ENCODE measurements around the gene AKT2.

Gene AKT2

DNA sequence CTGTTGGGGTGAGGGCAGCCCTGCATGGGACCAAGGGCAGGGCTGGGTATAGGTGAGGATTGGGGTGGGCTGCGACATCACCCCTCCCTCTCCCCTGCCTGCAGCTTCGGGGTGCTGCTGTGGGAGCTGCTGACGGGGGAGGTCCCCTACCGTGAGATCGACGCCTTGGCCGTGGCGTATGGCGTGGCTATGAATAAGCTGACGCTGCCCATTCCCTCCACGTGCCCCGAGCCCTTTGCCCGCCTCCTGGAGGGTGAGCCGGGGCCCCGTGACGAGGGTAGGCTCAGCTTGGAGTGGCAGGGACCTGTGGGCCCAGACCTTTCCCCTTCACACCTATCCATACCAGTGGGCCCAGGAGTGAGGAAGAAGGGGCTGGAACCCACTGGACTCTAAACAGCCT lies 80.8 kb downstream of the AKT2 start:
- TF ChIP-seq TEAD4 (IDR thresholded peaks at IDR 0.05) (no peak), EP300 (IDR thresholded peaks at IDR 0.05; ENCODE audit: borderline replicate concordance) (no peak)

DNA sequence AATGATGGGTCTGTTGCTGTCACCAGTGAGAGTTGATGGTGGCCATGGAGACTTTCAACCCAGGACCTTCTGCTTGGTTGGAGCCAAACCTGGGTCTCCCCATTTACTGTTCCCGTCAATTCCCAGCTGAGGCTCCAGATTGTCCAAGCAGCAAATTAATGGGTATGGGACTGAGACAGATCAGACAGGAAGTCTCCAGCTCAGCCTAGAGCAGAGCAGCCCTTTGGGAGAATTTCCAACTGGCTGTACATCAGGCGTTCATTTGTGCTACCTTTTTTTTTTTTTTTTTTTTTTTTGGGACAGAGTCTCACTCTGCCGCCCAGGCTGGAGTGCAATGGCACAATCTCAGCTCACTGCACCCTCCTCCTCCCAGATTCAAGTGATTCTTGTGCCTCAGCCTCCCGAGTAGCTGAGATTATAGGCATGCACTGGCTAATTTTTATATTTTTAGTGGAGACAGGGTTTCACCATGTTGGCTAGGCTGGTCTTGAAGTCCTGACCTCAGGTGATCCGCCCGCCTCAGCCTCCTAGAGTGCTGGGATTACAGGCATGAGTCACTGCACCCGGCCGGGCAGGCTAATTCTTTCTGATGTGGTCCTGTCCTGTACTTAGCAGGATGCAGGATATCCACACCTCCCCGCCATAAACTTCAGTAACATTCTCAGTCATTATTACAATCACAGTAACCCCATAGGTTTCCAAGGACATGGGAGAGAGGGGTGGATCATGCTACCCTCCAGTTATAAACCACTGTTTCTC lies 84.6 kb downstream of the AKT2 start:
- TF ChIP-seq EGR1 (IDR thresholded peaks at IDR 0.05) (no peak), NFIC (IDR thresholded peaks at IDR 0.05) (no peak)
- TF ChIP-seq, protein P1, sequence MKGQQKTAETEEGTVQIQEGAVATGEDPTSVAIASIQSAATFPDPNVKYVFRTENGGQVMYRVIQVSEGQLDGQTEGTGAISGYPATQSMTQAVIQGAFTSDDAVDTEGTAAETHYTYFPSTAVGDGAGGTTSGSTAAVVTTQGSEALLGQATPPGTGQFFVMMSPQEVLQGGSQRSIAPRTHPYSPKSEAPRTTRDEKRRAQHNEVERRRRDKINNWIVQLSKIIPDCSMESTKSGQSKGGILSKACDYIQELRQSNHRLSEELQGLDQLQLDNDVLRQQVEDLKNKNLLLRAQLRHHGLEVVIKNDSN (IDR thresholded peaks at IDR 0.05): no peak

DNA sequence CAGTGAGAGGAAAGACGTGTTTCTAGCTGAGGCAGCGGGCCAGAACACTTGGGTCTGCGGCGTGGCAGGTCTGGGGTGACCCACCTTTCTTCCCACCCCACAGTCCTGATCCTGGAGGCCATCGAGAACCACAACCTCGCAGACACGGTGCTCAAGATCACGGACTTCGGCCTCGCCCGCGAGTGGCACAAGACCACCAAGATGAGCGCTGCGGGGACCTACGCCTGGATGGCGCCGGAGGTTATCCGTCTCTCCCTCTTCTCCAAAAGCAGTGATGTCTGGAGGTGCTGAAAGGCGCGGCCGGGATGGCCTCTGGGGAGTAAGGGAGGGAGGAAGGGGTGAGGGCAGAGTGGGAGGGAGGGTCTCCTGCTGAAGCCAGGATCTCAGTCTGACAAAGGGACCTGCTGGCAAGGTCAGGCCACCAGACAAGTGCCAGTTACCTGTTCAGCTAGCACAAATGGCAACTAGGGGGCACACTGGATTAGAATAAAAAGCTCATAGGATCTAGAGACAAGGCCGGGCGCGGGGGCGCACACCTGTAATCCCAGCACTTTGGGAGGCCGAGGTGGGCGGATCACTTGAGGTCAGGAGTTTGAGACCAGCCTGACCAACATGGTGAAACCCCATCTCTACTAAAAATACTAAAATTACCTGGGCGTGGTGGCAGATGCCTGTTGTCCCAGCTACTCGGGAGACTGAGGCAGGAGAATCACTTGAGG lies 86.7 kb downstream of the AKT2 start:
- TF ChIP-seq EP300 (IDR thresholded peaks at IDR 0.05; ENCODE audit: borderline replicate concordance) (no peak), CEBPB (IDR thresholded peaks at IDR 0.05) (no peak), TCF12 (IDR thresholded peaks at IDR 0.05; ENCODE audit: low read depth) (no peak), TAF1 (IDR thresholded peaks at IDR 0.05; ENCODE audit: low read depth) (no peak), TEAD4 (IDR thresholded peaks at IDR 0.05) (no peak), FOXM1 (IDR thresholded peaks at IDR 0.05; ENCODE audit: borderline replicate concordance, low read depth) (no peak), RAD21 (IDR thresholded peaks at IDR 0.05; ENCODE audit: low read depth) (no peak), CREB1 (IDR thresholded peaks at IDR 0.05; ENCODE audit: low read depth) (no peak)
- TF ChIP-seq, protein P1 (IDR thresholded peaks at IDR 0.05): no peak
- TF ChIP-seq, protein P2, sequence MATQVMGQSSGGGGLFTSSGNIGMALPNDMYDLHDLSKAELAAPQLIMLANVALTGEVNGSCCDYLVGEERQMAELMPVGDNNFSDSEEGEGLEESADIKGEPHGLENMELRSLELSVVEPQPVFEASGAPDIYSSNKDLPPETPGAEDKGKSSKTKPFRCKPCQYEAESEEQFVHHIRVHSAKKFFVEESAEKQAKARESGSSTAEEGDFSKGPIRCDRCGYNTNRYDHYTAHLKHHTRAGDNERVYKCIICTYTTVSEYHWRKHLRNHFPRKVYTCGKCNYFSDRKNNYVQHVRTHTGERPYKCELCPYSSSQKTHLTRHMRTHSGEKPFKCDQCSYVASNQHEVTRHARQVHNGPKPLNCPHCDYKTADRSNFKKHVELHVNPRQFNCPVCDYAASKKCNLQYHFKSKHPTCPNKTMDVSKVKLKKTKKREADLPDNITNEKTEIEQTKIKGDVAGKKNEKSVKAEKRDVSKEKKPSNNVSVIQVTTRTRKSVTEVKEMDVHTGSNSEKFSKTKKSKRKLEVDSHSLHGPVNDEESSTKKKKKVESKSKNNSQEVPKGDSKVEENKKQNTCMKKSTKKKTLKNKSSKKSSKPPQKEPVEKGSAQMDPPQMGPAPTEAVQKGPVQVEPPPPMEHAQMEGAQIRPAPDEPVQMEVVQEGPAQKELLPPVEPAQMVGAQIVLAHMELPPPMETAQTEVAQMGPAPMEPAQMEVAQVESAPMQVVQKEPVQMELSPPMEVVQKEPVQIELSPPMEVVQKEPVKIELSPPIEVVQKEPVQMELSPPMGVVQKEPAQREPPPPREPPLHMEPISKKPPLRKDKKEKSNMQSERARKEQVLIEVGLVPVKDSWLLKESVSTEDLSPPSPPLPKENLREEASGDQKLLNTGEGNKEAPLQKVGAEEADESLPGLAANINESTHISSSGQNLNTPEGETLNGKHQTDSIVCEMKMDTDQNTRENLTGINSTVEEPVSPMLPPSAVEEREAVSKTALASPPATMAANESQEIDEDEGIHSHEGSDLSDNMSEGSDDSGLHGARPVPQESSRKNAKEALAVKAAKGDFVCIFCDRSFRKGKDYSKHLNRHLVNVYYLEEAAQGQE (IDR thresholded peaks at IDR 0.05; ENCODE audit: low read depth): no peak
- TF ChIP-seq, protein P3, sequence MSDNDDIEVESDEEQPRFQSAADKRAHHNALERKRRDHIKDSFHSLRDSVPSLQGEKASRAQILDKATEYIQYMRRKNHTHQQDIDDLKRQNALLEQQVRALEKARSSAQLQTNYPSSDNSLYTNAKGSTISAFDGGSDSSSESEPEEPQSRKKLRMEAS (IDR thresholded peaks at IDR 0.05): no peak

DNA sequence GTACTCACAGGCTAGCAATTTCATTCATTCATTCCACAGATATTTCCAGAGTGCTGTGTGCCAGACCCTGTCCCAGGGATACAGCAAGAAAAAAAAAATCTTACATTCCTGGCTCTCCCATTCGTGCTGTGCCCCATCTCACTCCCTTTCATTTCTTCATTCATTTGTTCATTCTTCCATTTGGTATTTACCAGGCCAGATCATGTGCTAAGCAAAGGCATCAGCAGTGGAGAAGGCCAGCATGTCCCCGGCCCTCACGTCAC lies 91.6 kb downstream of the AKT2 start:
- TF ChIP-seq TAF1 (IDR thresholded peaks at IDR 0.05; ENCODE audit: low read depth) (no peak), NFIC (IDR thresholded peaks at IDR 0.05) (no peak), TEAD4 (IDR thresholded peaks at IDR 0.05) (no peak), CREB1 (IDR thresholded peaks at IDR 0.05; ENCODE audit: low read depth) (no peak), CEBPB (IDR thresholded peaks at IDR 0.05) (no peak), EP300 (IDR thresholded peaks at IDR 0.05; ENCODE audit: borderline replicate concordance) (no peak), EGR1 (IDR thresholded peaks at IDR 0.05) (no peak), RAD21 (IDR thresholded peaks at IDR 0.05; ENCODE audit: low read depth) (no peak), YY1 (IDR thresholded peaks at IDR 0.05; ENCODE audit: low read depth) (no peak)
- TF ChIP-seq, protein P1 (IDR thresholded peaks at IDR 0.05): no peak

DNA sequence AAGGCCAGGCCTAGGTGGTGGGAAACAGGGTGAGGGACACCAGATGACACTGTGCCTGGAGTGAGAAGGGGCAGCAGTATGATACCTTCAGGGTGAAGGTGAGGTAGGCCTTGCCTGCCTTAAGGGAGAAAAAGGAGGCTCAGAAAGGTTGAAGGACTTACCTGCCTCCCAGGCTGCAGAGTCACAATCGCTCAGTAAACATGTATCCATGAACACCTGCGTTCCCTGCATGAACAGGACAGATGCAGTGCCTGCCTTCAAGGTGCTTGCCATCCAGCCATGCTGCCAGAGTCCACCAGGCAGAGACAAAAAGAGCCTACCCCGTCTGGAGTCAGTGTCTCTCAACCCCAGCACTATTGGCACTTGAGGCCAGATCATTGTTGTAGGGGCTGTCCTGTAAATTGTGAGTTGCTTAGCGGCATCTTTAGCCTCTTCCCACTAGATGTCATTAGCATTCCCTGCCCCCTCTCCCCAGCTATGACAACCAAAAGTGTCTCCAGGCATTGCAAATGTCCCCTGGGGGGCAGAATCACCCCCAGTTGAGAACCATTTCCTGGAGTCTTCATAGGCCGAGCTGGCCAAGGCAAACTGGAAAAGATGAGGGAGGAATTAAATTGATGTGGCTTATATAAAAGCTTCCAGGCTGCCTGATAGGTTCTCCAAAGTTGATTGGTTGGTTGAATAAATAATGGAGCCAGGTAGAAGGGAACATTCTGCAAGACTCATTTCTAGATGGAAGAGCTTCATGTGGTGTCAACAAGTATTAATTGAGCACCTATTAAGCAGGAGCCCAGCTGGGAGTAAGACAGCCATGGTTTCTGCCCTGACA lies 92.2 kb downstream of the AKT2 start:
- TF ChIP-seq RAD21 (IDR thresholded peaks at IDR 0.05; ENCODE audit: low read depth) (no peak), FOXM1 (IDR thresholded peaks at IDR 0.05; ENCODE audit: borderline replicate concordance, low read depth) (no peak), TEAD4 (IDR thresholded peaks at IDR 0.05) (no peak), CEBPB (IDR thresholded peaks at IDR 0.05) (no peak), YY1 (IDR thresholded peaks at IDR 0.05; ENCODE audit: low read depth) (no peak), ZBTB7A (IDR thresholded peaks at IDR 0.05; ENCODE audit: low read depth) (no peak), NFIC (IDR thresholded peaks at IDR 0.05) (no peak), TCF12 (IDR thresholded peaks at IDR 0.05; ENCODE audit: low read depth) (no peak)
- TF ChIP-seq, protein P1 (IDR thresholded peaks at IDR 0.05): no peak
- TF ChIP-seq, protein P2 (IDR thresholded peaks at IDR 0.05; ENCODE audit: low read depth): no peak

Measured in Ishikawa (cell line).